ENCODE measurements around the gene AGT.
"Not testable (repeated sequence)": the region's sequence is repeated elsewhere in the genome, so short reads cannot be mapped to it uniquely, and the experiment has no call there.

AGT gene

GRCh38 chr1:230691615-230692014, 22.3 kb downstream of the AGT start:
- no peak for DNase-seq (ENCODE audit: low spot score)

GRCh38 chr1:230690101-230690500, 23.8 kb downstream of the AGT start:
- DNase-seq (ENCODE audit: low spot score): no peak

- DNase-seq (ENCODE audit: low spot score): no peak
Measured at GRCh38 chr1:230686747-230687146, 27.2 kb downstream of the AGT start.

- no peak for DNase-seq (ENCODE audit: low spot score)
Measured at GRCh38 chr1:230684998-230685397, 28.9 kb downstream of the AGT start.

- no peak for DNase-seq (ENCODE audit: low spot score)
Measured at GRCh38 chr1:230684146-230684545, 29.8 kb downstream of the AGT start.

GRCh38 chr1:230682882-230683610, 30.9 kb downstream of the AGT start:
- DNase-seq (ENCODE audit: low spot score): no peak

- no peak for DNase-seq (ENCODE audit: low spot score)
Measured at GRCh38 chr1:230682274-230682673, 31.6 kb downstream of the AGT start.

GRCh38 chr1:230681599-230681998, 32.3 kb downstream of the AGT start:
- peak; percentile 10 for DNase-seq (ENCODE audit: low spot score)

- DNase-seq (ENCODE audit: low spot score): no peak
Measured at GRCh38 chr1:230680300-230681025, 33.5 kb downstream of the AGT start.

- no peak for DNase-seq (ENCODE audit: low spot score)
Measured at GRCh38 chr1:230679825-230680224, 34.1 kb downstream of the AGT start.

GRCh38 chr1:230679192-230679591, 34.7 kb downstream of the AGT start:
- no peak for DNase-seq (ENCODE audit: low spot score)

- peak; percentile 51 for DNase-seq (ENCODE audit: low spot score)
Measured at GRCh38 chr1:230677200-230677599, 36.7 kb downstream of the AGT start.

- DNase-seq (ENCODE audit: low spot score): no peak
Measured at GRCh38 chr1:230674581-230674980, 39.3 kb downstream of the AGT start.

- no peak for DNase-seq (ENCODE audit: low spot score)
Measured at GRCh38 chr1:230669543-230669942, 44.4 kb downstream of the AGT start.

- DNase-seq (ENCODE audit: low spot score): no peak
Measured at GRCh38 chr1:230668227-230668626, 45.7 kb downstream of the AGT start.

GRCh38 chr1:230661976-230662375, 51.9 kb downstream of the AGT start:
- DNase-seq (ENCODE audit: low spot score): no peak

- DNase-seq (ENCODE audit: low spot score): no peak
Measured at GRCh38 chr1:230658691-230659090, 55.2 kb downstream of the AGT start.

- DNase-seq (ENCODE audit: low spot score): not testable (repeated sequence)
Measured at GRCh38 chr1:230658103-230658502, 55.8 kb downstream of the AGT start.

- not testable (repeated sequence) for DNase-seq (ENCODE audit: low spot score)
Measured at GRCh38 chr1:230656719-230657118, 57.2 kb downstream of the AGT start.
